ENCODE data around the gene NDUFS7.

Gene NDUFS7

DNA sequence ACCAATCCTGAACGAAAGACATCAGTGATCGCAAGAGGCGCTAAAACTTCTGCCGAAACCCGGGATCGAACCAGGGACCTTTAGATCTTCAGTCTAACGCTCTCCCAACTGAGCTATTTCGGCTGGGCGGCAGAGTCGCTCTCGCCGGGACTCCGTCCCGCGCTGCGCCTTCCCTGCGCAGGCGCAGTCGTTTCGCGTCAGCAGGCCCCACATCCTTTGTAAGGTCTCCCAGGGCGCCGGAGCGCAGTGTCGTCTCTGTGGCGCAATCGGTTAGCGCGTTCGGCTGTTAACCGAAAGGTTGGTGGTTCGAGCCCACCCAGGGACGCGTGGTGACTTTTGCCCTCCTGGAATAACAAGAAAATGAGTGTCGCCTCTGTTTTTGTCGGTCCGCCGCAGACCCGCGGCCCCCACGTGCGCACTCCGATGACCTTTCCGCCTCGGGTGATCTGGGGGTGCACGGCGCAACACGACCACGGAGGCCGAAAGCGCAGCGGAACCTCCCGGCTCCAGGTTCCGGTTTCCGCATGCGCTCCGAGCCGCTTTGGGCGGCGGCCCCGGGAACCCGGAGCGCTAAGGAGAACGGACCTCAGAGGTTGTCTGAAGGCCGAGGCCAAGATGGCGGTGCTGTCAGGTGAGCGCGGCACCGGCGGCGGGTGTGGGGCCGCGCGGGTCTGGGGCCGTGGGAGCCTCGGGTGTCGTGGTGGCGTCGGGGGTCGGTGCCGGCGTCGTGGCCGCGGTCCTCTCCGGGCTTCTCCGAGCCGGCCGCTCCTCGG, at the start of gene NDUFS7:
Gene NDUFS7 (plus strand): TSS at position 596 of the 773 bp plus-strand sequence. CDS start 20 bp downstream, at position 616.
- peak; percentile 93 for DNase-seq

DNA sequence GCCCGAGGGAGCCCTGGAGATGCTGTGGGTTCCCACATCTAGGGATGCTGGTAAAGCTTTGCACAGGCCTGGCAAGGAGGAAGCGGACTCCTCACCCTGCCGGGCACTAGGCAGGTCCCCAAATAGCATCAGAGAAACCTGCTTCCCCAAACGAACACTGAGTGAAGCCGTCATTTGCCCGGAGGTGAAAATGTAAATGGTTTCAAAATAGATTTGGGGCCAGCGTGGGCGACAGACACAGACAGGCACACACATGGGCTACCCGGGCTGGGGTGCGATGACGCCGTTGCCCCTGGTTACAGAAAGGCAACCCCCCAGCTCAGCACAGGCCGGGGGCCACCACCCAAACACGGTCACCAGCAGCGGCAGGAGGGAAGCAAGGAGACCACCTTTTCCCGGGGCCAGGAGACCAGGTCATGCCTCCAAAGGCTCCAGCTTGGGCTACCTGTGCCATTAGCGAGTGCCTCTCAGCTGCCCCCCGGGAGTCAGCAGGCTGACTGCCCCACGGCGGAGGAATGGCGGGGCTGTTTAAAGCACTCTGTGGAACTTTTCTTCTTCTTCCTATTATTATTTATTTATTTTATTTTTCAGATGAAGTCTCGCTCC, 47.5 kb upstream of the NDUFS7 start:
- no peak for DNase-seq

DNA sequence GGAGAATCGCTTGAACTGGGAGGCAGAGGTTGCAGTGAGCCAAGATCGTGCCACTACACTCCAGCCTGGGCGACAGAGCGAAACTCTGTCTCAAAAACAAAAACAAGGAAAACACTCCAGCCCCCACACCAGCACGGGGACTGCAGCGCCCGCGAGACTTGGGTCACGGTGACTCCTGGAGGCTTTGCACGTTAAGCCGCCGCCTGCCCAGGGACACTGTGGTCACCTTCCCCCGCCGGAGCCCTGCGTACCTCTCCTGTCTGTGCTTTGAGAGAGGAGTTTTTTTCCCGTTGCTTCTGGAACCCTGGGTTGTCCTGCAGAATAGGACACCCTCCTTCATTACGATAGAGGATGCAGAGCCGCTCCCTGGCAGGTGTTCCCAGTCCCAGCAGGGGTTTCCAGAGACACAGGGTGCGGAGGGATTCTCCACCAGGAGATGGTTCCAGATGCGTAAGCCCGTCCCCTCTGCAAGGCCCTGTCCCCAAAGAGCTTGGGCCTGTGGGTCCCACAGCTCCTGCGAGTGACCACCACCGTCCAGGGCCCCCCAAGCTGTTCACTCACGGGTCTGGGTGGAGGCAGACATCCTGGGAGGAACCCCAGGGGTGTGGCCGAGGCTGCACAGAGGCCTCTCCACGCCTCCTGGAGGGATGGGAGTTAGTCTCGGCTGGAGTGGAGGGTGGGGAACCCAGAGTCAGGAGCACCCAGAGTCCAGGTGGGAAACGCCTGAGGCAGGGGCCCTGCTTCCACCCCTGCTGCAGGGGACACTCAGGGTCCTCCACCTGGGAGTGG, 42.8 kb upstream of the NDUFS7 start:
- DNase-seq = no peak

DNA sequence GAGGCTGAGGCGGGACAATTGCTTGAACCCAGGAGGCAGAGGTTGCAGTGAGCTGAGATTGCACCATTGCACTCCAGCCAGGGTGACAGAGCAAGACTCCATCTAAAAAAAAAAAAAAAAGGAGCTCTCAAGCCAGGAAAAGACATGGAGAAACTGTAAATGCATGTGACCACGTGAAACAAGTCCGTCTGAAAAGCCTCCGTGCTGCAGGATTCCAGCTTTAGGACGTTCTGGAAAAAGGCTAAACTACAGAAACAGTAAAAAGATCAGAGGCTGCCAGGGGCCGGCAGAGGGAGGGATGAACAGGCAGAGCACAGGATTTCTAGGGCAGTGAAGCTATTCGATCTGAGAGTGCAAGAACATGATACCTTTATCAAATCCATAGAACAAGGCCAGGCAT, 40.7 kb upstream of the NDUFS7 start:
- no peak for DNase-seq

DNA sequence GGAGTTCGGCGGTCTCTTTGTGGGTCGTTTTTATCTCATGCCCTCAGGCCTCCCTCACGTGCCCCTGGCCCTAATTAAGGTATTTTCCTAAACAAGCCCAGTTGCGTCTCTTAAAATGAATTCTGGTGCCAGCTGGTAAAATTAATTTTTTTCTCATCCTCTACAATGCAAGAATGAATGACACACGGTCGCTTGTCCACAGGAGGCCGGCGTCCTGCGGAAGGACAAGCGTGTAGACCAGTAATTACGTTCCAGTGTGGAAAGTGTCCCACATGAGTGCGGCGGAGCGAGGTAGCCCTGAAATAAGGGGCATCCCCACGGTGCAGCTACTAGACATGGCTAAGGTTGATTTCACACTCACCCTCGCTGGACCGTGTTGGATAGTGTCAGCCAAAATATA, 34.5 kb upstream of the NDUFS7 start:
- DNase-seq = no peak

DNA sequence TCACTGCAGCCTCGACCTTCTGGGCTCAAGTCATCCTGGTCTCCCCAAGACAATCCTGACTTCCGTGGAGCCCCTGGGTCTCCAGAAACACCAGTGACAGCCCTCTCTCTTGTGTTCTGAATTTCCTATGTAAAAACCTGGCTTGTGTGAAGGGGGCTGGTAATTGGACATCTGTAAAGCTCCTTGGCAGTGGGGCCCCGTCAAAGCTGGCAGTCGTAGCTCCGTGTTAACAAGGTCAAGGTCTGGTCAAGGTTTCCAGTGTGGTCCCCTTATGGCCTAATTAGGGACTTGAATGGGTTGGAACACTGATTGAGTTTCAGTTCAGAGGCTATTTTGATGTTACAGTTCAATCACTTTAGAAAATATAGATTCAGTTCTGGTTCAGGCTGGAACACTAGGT, 32.8 kb upstream of the NDUFS7 start:
- no peak for DNase-seq

DNA sequence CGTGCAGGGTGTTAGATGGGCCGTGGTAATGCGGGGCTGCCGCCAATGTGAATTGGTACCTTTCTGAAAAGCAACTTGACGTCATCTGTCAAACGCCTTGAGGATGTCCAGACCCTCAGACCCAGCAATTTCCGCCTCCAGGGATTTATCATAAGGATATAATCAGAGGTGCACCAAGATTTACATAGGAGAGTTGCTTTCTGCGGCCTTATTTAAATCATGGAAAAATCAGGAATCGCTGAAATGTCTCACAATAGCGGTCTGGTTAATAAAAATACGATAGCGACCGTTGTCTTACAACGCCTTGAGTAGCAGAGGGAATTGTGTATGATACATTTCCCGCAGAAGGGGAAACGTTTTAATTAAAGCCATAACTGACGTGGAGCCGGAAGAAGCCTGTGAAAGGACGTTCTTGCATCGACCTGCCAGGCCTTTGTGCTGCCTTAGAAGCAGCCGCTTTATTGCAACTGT, 32.3 kb upstream of the NDUFS7 start:
- DNase-seq = no peak

DNA sequence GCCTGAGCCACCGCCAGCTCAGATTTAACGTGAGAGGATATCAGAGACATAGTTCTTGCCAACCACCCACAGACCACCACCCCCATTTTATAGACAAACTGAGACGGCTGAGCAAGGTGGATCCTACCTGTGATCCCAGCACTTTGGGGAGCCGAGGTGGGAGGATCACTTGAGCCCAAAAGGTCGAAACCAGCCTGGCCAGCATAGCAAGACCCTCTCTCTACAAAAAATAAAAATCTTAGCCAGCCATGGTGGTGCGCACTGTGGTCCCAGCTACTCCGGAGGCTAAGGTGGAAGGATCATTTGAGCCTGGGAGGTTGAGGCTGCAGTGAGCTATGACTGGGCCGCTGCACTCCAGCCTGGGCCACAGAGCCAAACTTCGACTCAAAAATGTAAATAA, 30.6 kb upstream of the NDUFS7 start:
- no peak for DNase-seq

DNA sequence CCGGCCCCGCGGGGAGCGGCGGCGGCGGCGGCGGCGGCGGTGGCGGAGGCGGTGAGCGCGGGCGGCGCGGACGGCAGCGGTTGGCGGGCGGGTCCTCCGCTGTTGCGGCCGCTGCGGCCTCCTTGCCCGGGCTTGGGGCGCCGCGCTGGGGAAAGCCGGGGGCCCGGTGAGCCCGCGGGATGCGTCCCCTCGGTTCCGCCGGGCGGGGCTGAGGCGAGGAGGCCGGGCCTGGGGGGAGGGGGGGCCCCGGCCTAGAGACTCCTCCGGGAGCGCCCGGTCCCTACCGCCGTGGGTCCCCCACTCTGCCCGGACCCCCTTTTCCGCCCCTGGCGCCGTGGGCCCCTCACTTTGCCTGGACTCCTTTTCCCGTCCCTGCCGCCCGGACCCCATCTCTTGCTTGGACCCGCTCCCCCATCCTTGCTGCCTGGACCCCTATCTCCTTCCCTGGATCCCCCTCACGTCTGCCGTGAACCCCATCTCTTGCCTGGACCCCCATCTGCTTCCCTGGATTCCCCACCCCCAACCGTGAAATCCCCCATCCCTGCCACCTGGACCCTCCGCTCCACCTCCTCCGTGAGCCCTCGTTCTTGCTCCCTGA, 28.6 kb upstream of the NDUFS7 start:
- no peak for DNase-seq

DNA sequence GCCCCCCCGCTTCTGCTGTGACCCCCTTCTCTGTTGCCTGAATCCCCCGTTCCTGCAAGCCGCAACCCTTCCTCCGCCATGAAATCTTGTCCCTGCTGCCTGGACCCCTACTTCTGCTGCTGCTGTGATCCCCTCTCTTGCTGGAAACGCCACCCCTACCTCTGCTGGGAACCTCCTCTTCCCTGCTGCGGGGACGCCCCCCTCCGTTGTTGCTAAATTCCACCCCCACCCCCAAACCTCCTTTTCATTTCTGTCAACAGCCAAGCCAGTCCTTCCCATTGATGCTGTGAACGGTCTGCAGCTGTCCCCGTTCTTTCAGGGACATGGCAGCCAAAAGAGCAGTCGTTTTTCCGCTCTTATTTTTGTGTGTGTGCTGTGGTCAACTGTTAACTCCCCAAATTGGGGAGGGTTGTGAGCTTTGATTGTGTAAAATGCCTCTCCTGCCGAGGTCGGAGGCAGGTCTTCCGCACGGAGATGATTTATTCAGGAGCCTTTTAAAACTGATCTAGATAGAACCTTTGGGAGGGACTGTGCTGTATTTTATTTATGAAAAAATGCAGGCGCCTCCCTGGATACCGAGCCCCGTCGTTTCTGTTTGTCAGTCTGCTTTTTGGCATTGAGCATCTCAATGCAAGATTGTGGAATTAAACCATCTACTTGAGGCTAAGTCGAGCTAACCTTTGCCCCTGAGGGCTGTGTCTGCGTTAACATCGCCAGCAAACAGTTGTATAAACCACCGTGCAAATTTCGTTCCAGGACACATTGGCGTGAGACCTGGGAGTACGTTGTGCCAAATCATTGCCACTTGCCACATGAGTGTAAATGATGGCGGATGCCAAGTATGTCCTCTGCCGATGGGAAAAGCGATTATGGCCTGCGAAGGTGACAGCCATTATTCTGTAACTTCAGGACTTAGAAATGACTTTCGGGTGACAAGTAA, 27.9 kb upstream of the NDUFS7 start:
- DNase-seq = no peak

DNA sequence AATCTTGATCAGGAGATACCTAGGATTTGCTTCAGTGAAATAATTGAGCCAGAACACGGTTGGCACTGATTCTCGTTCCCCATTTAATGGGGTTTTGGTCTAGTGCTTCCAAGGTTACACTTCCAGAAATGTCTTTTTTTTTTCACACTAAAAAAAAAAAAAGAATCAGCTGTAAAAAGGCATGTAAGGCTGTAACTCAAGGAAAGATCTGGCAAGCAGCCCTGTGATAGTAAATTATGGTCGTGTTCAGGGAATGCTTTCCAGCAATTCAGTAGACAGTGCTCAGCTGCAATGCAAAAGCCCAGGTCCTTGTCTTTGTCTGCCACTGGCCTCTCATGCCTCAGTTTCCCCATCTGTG, 27.2 kb upstream of the NDUFS7 start:
- no peak for DNase-seq

DNA sequence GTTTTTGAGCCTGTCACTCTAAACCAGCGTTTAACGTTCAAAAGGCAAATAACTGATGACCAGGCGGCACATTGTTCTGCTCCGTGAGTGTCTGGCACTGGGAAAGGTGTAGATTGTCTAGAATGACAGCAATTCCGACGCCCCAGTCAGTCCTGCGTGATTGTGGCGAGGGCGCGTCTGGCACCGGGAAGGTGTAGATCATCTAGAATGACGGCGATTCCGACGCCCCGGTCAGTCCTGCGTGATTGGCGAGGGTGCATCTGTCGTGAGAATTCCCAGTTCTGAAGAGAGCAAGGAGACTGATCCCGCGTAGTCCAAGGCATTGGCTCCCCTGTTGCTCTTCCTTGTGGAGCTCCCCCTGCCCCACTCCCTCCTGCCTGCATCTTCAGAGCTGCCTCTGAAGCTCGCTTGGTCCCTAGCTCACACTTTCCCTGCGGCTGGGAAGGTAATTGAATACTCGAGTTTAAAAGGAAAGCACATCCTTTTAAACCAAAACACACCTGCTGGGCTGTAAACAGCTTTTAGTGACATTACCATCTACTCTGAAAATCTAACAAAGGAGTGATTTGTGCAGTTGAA, 26.1 kb upstream of the NDUFS7 start:
- no peak for DNase-seq

DNA sequence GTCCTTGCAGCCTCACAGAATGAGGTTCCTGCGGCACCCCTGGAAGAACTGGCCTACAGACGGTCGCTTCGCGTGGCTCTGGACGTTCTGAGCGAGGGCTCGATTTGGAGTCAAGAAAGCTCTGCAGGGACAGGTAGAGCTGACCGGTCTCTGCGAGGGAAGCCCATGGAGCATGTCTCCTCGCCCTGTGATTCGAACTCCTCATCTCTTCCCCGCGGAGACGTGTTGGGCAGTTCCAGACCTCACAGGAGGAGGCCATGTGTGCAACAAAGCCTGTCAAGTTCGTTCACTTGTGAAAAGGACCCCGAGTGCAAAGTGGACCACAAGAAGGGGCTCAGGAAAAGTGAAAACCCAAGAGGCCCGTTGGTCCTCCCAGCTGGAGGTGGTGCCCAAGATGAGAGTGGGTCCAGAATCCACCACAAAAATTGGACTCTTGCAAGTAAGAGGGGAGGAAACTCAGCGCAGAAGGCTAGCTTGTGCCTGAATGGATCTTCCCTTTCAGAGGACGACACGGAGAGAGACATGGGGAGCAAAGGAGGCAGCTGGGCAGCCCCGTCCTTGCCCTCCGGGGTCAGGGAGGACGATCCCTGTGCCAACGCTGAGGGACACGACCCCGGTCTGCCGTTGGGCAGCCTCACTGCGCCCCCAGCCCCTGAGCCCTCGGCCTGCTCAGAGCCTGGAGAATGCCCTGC, 23.4 kb upstream of the NDUFS7 start:
- no peak for DNase-seq

DNA sequence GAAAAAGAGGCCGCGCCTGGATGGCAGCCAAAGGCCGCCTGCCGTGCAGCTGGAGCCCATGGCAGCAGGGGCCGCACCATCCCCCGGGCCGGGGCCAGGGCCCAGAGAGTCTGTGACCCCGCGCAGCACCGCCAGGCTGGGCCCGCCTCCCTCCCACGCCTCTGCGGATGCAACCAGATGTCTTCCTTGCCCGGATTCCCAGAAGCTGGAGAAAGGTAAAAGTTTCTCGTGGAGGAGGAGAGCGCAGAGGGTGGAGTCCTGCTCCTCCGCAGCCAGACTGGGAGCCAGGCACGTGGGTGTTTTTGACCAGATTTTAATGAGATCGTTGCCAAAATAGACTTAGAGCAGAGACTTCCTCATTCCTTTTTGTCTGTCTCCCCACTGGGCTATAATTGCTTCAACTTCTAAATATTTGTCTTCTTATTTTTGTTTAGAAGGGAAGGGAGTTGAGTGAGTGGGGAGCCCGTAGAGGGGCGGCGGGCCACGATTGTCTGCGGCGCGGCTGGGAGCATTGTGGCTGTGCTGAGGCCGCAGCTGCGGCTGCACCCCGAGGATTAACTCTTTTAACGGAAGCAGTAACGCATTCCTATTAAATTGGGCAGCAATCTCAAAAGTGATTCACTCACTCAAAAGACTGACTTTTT, 22.8 kb upstream of the NDUFS7 start:
- DNase-seq = no peak

DNA sequence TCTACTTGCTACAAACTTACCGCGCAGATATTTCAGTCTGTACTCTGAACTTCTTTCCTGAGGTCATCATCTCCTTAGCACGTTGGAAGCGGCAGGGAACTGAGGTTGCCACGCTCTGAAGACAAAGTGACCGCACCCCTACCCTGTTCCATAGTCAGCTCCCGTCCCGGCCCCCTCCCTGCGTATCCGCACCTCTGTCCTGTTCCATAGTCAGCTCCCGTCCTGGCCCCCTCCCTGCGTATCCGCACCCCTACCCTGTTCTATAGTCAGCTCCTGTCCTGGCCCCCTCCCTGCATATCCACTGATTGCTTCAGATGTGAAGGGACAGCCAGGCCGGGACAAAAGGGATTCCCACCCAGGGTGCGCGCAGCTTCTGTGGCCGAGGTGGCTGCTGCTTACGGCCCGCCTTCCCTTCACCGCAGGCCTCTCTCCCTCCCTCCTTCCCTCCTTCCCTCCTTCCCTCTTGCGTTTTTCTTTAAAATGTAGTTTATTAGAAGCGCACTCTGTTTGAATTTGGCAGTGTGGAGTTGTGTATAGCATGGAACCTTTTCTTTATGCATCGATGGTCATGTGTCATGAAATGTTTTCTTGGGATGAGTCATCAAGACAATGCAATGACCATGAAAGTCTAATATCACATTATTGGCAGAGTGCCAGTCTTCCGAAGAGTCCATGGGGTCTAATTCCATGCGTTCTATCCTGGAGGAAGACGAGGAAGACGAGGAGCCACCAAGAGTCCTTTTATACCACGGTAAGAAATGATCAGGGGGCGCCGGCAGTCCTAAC, 21.9 kb upstream of the NDUFS7 start:
- no peak for DNase-seq

DNA sequence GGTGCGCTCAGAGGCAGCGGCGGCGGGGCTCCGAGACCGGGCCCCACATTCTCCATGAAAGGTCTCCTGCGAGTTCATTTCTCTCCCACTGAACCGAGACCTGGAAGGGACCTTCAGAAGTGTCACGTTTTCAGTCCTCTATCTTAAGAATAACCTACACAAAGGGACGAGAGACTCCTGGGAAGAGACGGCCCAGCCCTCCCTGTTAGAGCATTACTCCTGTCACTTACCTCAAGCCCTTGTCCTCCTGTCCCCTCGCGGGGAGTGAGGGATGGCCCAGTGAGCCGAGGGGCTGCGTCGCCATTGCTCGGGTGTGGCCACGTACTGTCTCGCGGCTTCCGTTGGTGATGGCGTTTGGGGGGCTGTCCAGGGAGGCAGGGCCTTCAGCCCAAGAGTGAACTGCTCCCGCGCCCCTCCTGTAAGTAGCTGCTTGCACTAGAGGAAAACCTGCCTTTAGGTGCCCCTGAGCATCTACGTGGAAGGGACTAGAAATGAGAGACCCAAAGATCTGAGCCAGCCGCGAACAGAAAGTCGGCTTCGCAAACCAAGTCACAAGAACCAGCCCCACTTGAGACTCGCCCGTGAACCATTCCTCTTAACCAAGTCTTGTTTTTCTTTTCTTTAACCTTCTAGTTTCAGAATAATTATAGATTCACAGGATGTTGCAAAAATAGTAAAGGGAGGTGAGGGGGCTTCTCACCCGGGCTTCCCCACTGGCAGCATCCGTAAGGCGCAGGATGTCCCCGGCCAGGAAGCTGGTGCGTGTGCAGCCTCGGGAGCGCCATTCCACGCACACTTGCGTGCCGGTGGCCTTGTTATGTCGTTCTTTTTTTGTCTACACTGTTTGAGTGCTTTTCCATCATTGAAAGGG, 21.1 kb upstream of the NDUFS7 start:
- DNase-seq = no peak

DNA sequence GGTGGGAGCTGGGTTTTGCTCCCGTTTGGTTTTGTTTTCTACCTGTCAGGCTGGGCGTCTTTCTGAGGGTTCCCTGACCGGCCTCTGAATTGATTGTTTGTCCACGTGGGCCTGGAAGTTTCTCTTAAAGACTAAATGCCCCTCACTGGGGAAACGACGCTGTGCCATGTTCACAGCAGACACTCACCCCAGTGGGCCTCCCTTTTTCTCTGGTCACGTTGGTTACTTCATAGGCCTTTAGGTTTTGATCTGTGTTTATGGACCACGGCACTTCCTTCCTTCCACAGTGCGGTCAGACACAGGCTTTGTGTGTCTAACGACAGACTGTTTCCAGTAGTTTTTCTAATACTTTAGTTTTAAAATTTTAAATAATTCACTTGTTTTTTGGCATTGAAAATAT, 20.1 kb upstream of the NDUFS7 start:
- peak; percentile 46 for DNase-seq

DNA sequence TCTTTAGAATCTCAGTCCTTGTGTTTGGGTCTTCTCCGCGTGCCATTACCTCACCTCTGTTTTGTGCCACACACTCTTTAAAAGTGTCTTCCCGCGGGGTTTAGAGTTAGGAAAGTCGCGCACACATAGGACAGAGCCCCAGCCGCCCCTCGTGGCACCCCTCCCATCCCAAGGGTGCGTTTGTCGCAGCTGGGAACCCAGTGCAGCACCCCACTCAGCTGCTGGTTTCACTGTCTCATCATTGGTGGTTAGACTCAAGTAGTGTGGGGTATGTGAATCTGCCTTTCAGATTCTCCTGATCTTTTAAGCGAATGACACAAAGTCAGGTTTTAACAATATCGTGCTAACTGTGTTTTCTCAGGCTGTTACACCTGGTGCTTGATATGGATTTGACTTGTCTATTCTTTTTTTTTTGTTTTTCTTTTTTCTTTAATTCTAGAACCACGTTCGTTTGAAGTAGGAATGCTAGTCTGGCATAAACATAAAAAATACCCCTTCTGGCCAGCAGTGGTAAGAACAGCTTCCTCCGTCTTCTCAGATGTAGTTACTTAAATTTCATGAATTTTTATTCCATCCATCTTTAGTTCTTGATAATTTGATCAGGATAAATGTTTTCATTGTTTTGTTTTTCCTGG, 19.5 kb upstream of the NDUFS7 start:
- no peak for DNase-seq

All from CD4-positive, alpha-beta T cell treated with Interleukin-15 for 1 hour (primary cell).